Measurements from ENCODE around the gene TENM4.

The TENM4 gene

DNA sequence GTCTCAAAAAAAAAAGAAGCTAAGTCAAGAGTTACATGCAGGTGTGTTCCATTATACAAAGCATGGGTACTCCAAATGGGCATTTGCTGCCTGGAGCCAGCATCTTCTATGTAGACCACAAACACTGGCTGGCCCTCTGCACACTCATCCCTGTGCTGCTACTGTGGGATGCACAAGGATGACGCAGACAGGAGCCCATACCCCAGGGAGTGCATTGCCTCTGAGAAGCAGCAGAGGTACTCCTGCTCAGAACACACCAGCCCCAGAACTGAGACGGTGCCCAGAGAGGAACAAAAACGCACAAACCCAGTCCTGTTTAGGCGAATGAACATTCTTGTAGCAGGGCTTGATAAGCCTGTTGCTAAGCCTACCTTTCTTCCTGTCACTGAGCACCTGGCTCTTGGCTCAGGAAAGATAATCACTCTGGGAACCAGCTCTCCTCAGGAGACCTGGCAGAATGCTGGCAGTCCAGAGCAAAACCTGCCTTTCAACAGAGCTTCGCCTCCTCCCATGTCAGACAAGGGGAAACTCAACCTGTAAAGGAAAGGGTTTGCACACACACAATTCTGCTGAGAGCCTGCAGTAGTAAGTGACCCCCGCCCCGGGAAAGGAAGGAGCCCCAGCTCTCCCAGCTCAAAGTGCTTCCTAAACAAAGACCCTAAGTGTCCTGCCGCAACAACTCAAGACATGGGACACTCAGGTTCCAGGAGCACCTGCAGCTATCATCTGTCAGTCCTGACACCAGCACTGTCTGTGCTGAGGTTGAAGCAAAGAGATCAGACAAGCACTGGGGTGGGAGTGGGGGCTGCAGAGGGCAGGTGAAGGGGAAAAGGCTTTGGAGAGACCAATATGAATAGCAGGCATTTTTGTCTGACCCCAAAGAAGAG, 145.7 kb downstream of the TENM4 start:
- H3K4me3 ChIP-seq = no peak overlapping the region
- no peak for DNase-seq (ENCODE audit: low read depth, low spot score)
- no peak overlapping the region for H3K9ac ChIP-seq (ENCODE audit: insufficient read length)
- H3K36me3 ChIP-seq (ENCODE audit: insufficient read depth, low read length) = no peaks in the 10 kb centered on the region
- no peak overlapping the region for H3K27ac ChIP-seq
- no peaks in the 10 kb centered on the region for H3K9me3 ChIP-seq (ENCODE audit: low read depth, low read length)
- TF ChIP-seq POLR2AphosphoS5 (IDR thresholded peaks at IDR 0.05; ENCODE audit: borderline replicate concordance, low read depth, low read length) = no peak
- no peak for TF ChIP-seq EZH2 (IDR thresholded peaks at IDR 0.05)
- TF ChIP-seq FOXP2 (optimal IDR thresholded peaks at IDR 0.05; ENCODE audit: control extremely low read depth, extremely low read length, insufficient read depth) = no peak

GRCh38 chr11:79291948-79292347, 148.9 kb downstream of the TENM4 start:
- H3K9ac ChIP-seq (ENCODE audit: insufficient read length) = no peak overlapping the region
- DNase-seq (ENCODE audit: low read depth, low spot score) = no peak
- no peaks in the 10 kb centered on the region for H3K9me3 ChIP-seq (ENCODE audit: low read depth, low read length)
- H3K36me3 ChIP-seq (ENCODE audit: insufficient read depth, low read length) = no peaks in the 10 kb centered on the region
- no peak for TF ChIP-seq EZH2 (IDR thresholded peaks at IDR 0.05)
- TF ChIP-seq FOXP2 (optimal IDR thresholded peaks at IDR 0.05; ENCODE audit: control extremely low read depth, extremely low read length, insufficient read depth) = no peak
- no peak for TF ChIP-seq POLR2AphosphoS5 (IDR thresholded peaks at IDR 0.05; ENCODE audit: borderline replicate concordance, low read depth, low read length)
- H3K27ac ChIP-seq = no peak overlapping the region
- H3K4me3 ChIP-seq = no peak overlapping the region

- H3K27ac ChIP-seq = no peak overlapping the region
- no peak overlapping the region for H3K9ac ChIP-seq (ENCODE audit: insufficient read length)
- no peaks in the 10 kb centered on the region for H3K36me3 ChIP-seq (ENCODE audit: insufficient read depth, low read length)
- no peaks in the 10 kb centered on the region for H3K9me3 ChIP-seq (ENCODE audit: low read depth, low read length)
- no peak overlapping the region for H3K4me3 ChIP-seq
- no peak for DNase-seq (ENCODE audit: low read depth, low spot score)
- TF ChIP-seq FOXP2 (optimal IDR thresholded peaks at IDR 0.05; ENCODE audit: control extremely low read depth, extremely low read length, insufficient read depth) = no peak
- no peak for TF ChIP-seq POLR2AphosphoS5 (IDR thresholded peaks at IDR 0.05; ENCODE audit: borderline replicate concordance, low read depth, low read length)
- no peak for TF ChIP-seq EZH2 (IDR thresholded peaks at IDR 0.05)
Measured at GRCh38 chr11:79290761-79291160, 150.1 kb downstream of the TENM4 start.

DNA sequence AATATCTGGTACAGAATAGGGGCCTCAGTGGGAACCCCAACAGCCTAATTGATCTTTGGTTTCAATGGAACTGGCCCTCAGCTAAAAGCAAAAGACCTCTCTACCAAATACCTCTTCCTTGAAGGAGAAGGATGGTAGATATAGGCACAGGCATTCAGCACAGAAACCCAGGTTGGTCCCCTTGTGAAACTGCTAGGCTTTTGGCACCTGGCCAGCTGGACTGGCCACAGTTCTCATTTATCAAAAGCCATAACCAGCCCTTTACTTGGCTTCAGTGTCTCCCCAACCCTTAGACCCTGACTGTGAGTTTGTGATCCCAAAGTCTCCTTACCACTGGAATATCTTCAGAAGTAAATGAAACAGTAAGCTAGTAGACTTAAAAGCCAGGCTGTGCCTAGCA, 152.9 kb downstream of the TENM4 start:
- H3K9ac ChIP-seq (ENCODE audit: insufficient read length) = no peak overlapping the region
- H3K4me3 ChIP-seq = no peak overlapping the region
- H3K27ac ChIP-seq = no peak overlapping the region
- no peaks in the 10 kb centered on the region for H3K9me3 ChIP-seq (ENCODE audit: low read depth, low read length)
- H3K36me3 ChIP-seq (ENCODE audit: insufficient read depth, low read length) = no peaks in the 10 kb centered on the region
- no peak for DNase-seq (ENCODE audit: low read depth, low spot score)
- TF ChIP-seq FOXP2 (optimal IDR thresholded peaks at IDR 0.05; ENCODE audit: control extremely low read depth, extremely low read length, insufficient read depth) (no peak), POLR2AphosphoS5 (IDR thresholded peaks at IDR 0.05; ENCODE audit: borderline replicate concordance, low read depth, low read length) (no peak), EZH2 (IDR thresholded peaks at IDR 0.05) (no peak)

DNA sequence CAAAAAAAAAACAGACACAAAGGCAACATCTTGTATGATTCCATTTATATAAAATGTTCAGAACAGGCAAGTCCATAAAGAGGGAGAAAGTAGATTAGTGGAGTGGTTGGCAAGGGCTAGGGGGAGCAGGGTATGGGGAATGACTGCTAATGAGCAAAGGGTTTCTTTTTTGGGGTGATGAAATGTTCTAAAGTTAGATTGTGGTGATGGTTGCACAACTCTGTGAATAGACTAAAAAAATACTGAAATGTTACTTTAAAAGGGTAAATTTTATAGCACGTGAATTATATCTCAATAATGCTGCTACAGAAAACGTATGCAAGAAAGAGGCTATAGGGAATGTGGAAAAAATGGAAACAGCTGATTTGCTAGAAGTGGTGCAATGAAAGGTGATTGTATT, 155.1 kb downstream of the TENM4 start:
- no peak for DNase-seq (ENCODE audit: low read depth, low spot score)
- Histone ChIP-seq H3K4me3 (no peak overlapping the region), H3K27ac (no peak overlapping the region), H3K9ac (ENCODE audit: insufficient read length) (no peak overlapping the region), H3K36me3 (ENCODE audit: insufficient read depth, low read length) (no peaks in the 10 kb centered on the region), H3K9me3 (ENCODE audit: low read depth, low read length) (no peaks in the 10 kb centered on the region)
- TF ChIP-seq EZH2 (IDR thresholded peaks at IDR 0.05) (no peak), POLR2AphosphoS5 (IDR thresholded peaks at IDR 0.05; ENCODE audit: borderline replicate concordance, low read depth, low read length) (no peak), FOXP2 (optimal IDR thresholded peaks at IDR 0.05; ENCODE audit: control extremely low read depth, extremely low read length, insufficient read depth) (no peak)

GRCh38 chr11:79276736-79277325, 164.0 kb downstream of the TENM4 start:
- no peak overlapping the region for H3K4me3 ChIP-seq
- H3K36me3 ChIP-seq (ENCODE audit: insufficient read depth, low read length) = no peaks in the 10 kb centered on the region
- no peaks in the 10 kb centered on the region for H3K9me3 ChIP-seq (ENCODE audit: low read depth, low read length)
- no peak overlapping the region for H3K9ac ChIP-seq (ENCODE audit: insufficient read length)
- no peak for TF ChIP-seq POLR2AphosphoS5 (IDR thresholded peaks at IDR 0.05; ENCODE audit: borderline replicate concordance, low read depth, low read length)
- TF ChIP-seq EZH2 (IDR thresholded peaks at IDR 0.05) = no peak
- no peak for TF ChIP-seq FOXP2 (optimal IDR thresholded peaks at IDR 0.05; ENCODE audit: control extremely low read depth, extremely low read length, insufficient read depth)
- no peak for DNase-seq (ENCODE audit: low read depth, low spot score)
- H3K27ac ChIP-seq = no peak overlapping the region

DNA sequence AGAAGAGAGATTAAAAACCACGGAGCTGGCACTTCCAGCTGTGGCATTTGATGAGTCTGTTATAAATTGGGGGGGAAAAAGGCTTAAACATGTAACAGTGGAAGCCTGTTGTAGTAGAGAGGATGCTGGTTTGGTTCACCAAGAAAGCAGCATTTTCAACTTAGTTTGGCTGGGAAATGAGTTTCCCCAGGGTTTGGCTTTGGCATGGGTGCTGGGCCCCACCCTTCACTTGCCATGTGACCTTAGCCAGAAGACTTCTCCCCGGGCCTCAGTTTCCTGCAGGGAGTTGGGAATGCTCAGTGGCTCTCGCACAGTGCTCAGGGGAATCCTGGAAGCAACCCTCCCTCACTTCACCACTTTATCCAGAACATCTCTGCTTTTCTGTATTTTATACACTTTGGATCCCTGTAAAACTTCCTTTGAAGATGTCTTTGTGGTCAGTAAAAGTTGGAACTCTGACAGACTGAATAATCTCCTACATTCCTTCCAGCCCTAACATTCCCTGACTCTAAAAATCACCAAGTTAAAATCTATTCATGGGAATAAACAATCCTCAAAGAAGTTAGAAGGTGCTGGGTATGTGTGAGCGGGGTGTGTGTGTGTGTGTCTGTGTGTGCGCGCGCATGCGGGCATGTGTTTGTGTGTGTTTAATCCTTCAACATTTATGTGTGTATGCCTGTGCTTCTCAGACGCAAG, 166.0 kb downstream of the TENM4 start:
- no peak overlapping the region for H3K9ac ChIP-seq (ENCODE audit: insufficient read length)
- TF ChIP-seq POLR2AphosphoS5 (IDR thresholded peaks at IDR 0.05; ENCODE audit: borderline replicate concordance, low read depth, low read length) = no peak
- no peak for TF ChIP-seq EZH2 (IDR thresholded peaks at IDR 0.05)
- TF ChIP-seq FOXP2 (optimal IDR thresholded peaks at IDR 0.05; ENCODE audit: control extremely low read depth, extremely low read length, insufficient read depth) = no peak
- H3K4me3 ChIP-seq = no peak overlapping the region
- H3K36me3 ChIP-seq (ENCODE audit: insufficient read depth, low read length) = no peaks in the 10 kb centered on the region
- H3K27ac ChIP-seq = no peak overlapping the region
- no peak for DNase-seq (ENCODE audit: low read depth, low spot score)
- H3K9me3 ChIP-seq (ENCODE audit: low read depth, low read length) = no peaks in the 10 kb centered on the region

- Histone ChIP-seq H3K4me3 (no peak overlapping the region), H3K9ac (ENCODE audit: insufficient read length) (no peak overlapping the region), H3K9me3 (ENCODE audit: low read depth, low read length) (no peaks in the 10 kb centered on the region), H3K36me3 (ENCODE audit: insufficient read depth, low read length) (no peaks in the 10 kb centered on the region), H3K27ac (no peak overlapping the region)
- TF ChIP-seq EZH2 (IDR thresholded peaks at IDR 0.05) (no peak), POLR2AphosphoS5 (IDR thresholded peaks at IDR 0.05; ENCODE audit: borderline replicate concordance, low read depth, low read length) (no peak), FOXP2 (optimal IDR thresholded peaks at IDR 0.05; ENCODE audit: control extremely low read depth, extremely low read length, insufficient read depth) (no peak)
- no peak for DNase-seq (ENCODE audit: low read depth, low spot score)
Measured at GRCh38 chr11:79273781-79274180, 167.0 kb downstream of the TENM4 start.
